ENCODE data around the gene FDCSP.
"Not testable (repeated sequence)": the region's sequence is repeated elsewhere in the genome, so short reads cannot be mapped to it uniquely, and the experiment has no call there.

DNA sequence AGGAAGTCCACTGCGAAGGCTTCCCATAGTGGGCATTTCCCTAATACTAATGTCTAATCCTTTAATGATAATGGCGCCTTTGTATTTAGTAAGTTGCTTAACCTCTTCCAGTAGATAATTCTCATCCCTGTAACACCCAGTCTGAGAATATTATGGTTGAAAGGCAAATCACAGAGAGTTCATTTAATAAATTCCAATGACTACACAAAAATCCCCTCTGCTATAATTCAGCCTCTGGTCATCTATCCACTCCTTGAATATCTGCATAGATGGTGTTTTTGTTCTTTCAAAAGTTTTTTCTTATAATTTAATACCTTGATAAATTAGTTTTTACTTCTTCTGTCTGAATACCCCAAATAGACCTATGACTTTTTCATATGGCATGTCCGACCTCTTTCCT is 4.5 kb upstream of the FDCSP start:
- not testable (repeated sequence) for TF ChIP-seq EZH2phosphoT487 (conservative IDR thresholded peaks at IDR 0.05; ENCODE audit: low read length)
- TF ChIP-seq, protein P1, sequence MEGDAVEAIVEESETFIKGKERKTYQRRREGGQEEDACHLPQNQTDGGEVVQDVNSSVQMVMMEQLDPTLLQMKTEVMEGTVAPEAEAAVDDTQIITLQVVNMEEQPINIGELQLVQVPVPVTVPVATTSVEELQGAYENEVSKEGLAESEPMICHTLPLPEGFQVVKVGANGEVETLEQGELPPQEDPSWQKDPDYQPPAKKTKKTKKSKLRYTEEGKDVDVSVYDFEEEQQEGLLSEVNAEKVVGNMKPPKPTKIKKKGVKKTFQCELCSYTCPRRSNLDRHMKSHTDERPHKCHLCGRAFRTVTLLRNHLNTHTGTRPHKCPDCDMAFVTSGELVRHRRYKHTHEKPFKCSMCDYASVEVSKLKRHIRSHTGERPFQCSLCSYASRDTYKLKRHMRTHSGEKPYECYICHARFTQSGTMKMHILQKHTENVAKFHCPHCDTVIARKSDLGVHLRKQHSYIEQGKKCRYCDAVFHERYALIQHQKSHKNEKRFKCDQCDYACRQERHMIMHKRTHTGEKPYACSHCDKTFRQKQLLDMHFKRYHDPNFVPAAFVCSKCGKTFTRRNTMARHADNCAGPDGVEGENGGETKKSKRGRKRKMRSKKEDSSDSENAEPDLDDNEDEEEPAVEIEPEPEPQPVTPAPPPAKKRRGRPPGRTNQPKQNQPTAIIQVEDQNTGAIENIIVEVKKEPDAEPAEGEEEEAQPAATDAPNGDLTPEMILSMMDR (IDR thresholded peaks at IDR 0.05; ENCODE audit: insufficient read depth, low read length, poor library complexity, severe bottlenecking) = not testable (repeated sequence)
